Breast epithelium (tissue), 3 donors: Measurements from ENCODE around the gene EFL1.

Experiments
- POLR2A ChIP-seq: fragments of 450-650 bp; IDR thresholded peaks from one replicate; pipeline ENCODE4 v1.6.1; 2016; ENCODE audit warnings: antibody characterized with exemption, mild to moderate bottlenecking, moderate library complexity
- TF ChIP-seq, protein P1 (sequence below), 3 donors: fragments of 450-650 bp; IDR thresholded peaks; one replicate each; pipeline ENCODE4 v1.5.1; 2016 to 2017; ENCODE audit warnings: antibody characterized with exemption in 3 of 3, mild to moderate bottlenecking in 3 of 3, moderate library complexity in 3 of 3

DNA sequence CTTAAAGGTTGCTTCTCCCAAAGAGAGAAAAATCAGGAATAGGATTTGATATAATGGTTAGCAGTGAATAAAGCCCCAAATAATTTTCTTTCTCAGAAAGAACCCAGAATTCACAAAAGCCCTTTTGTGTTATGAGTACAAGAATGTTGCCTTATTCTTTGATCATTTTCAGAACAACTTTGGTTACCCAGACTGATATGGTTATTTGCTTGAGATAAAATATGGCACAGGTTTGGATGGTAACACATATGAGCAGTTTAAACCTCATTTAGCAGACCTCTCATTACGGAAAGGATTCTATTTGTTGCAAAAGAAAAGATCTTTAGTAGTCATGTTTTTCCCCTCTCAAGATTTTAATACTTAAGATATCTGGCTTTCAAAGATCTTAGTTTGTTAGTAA, 111.9 kb downstream of the EFL1 start:
- TF ChIP-seq, protein P1, sequence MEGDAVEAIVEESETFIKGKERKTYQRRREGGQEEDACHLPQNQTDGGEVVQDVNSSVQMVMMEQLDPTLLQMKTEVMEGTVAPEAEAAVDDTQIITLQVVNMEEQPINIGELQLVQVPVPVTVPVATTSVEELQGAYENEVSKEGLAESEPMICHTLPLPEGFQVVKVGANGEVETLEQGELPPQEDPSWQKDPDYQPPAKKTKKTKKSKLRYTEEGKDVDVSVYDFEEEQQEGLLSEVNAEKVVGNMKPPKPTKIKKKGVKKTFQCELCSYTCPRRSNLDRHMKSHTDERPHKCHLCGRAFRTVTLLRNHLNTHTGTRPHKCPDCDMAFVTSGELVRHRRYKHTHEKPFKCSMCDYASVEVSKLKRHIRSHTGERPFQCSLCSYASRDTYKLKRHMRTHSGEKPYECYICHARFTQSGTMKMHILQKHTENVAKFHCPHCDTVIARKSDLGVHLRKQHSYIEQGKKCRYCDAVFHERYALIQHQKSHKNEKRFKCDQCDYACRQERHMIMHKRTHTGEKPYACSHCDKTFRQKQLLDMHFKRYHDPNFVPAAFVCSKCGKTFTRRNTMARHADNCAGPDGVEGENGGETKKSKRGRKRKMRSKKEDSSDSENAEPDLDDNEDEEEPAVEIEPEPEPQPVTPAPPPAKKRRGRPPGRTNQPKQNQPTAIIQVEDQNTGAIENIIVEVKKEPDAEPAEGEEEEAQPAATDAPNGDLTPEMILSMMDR (IDR thresholded peaks at IDR 0.05) = no peak
- no peak for TF ChIP-seq POLR2A
